OCI-LY7 (cell line): ENCODE measurements around the gene PAK5. TPM values are rescaled to one million over a fixed set of nuclear protein-coding genes. Genes with fewer than 3 reads are reported as not detected.

Experiments
- Bru-seq: library from RNA; stranded (reverse); fragments of 400-500 nt; gene quantifications from one replicate; lab custom pipeline; 2021; lab: Mats Ljungman, UMichigan
- BruChase-seq, 2 experiments: library from RNA; stranded (reverse); fragments of 400-500 nt; gene quantifications; one replicate each; lab custom pipeline; 2021; lab: Mats Ljungman, UMichigan
- BruUV-seq: library from RNA; stranded (reverse); fragments of 400-500 nt; replicated peaks from 2 replicates; lab custom pipeline; 2021; lab: Mats Ljungman, UMichigan
- CTCF ChIA-PET: fragments of 300-600 bp; sonication (Branson Sonifier 250); formaldehyde crosslinking; loops from one replicate; lab custom pipeline; 2022; ENCODE audit warnings: antibody characterized with exemption; ENCODE audit not compliant: unreplicated experiment; lab: Charles Lee
- POLR2A ChIA-PET: fragments of 300-600 bp; sonication (Branson Sonifier 250); formaldehyde crosslinking; loops from one replicate; lab custom pipeline; 2022; ENCODE audit warnings: antibody characterized with exemption; lab: Charles Lee
- DNase-seq: peaks from one replicate; pipeline ENCODE4 v3.0.0-alpha.2; 2015; ENCODE audit warnings: low spot score
- H2AFZ ChIP-seq: fragments of 200-600 bp; sonication (generic), shearing (Covaris generic); 2 replicates; pipeline ENCODE4 v1.6.1; 2014; ENCODE audit warnings: mild to moderate bottlenecking, antibody characterized with exemption, low read length, moderate library complexity
- H3K27ac ChIP-seq: fragments of 200-600 bp; sonication (generic); 2 replicates; pipeline ENCODE4 v1.5.1; 2014; ENCODE audit warnings: mixed run types, low read depth, mild to moderate bottlenecking, moderate library complexity, low read length, inconsistent platforms; ENCODE audit not compliant: poor library complexity, severe bottlenecking
- H3K36me3 ChIP-seq: fragments of 200-600 bp; sonication (generic); 2 replicates; pipeline ENCODE4 v1.6.1; 2014; ENCODE audit warnings: mild to moderate bottlenecking, antibody characterized with exemption, low read length, moderate library complexity, mixed read lengths; ENCODE audit not compliant: insufficient read depth
- H3K4me1 ChIP-seq: fragments of 200-600 bp; sonication (generic); 2 replicates; pipeline ENCODE4 v1.5.1; 2014; ENCODE audit warnings: mild to moderate bottlenecking, low read length; ENCODE audit not compliant: insufficient read depth, poor library complexity, severe bottlenecking
- H3K4me2 ChIP-seq: fragments of 200-600 bp; sonication (generic); 2 replicates; pipeline ENCODE4 v1.6.1; 2014; ENCODE audit warnings: mild to moderate bottlenecking, low read length
- H3K4me3 ChIP-seq: fragments of 200-600 bp; sonication (generic); 2 replicates; pipeline ENCODE4 v1.5.1; 2014; ENCODE audit warnings: mild to moderate bottlenecking, low read depth, low read length; ENCODE audit not compliant: poor library complexity, severe bottlenecking
- H3K79me2 ChIP-seq: fragments of 200-600 bp; sonication (generic); 2 replicates; pipeline ENCODE4 v1.6.1; 2016; ENCODE audit warnings: low read depth, mild to moderate bottlenecking, low read length, moderate library complexity, mixed read lengths; ENCODE audit not compliant: insufficient read depth
- H3K9me2 ChIP-seq: fragments of 200-600 bp; sonication (generic); 2 replicates; pipeline ENCODE4 v1.6.1; 2016; ENCODE audit warnings: mild to moderate bottlenecking, low read length, mixed read lengths; ENCODE audit not compliant: insufficient read depth
- H3K9me3 ChIP-seq: fragments of 200-600 bp; sonication (generic); 2 replicates; pipeline ENCODE4 v1.6.1; 2014; ENCODE audit warnings: mild to moderate bottlenecking, mixed run types, low read length, mixed read lengths
- H4K20me1 ChIP-seq: fragments of 200-600 bp; sonication (generic); 2 replicates; pipeline ENCODE4 v1.6.1; 2014; ENCODE audit warnings: mild to moderate bottlenecking, antibody characterized with exemption, low read length, moderate library complexity, mixed read lengths; ENCODE audit not compliant: insufficient read depth
- CTCF ChIP-seq: fragments of 200-600 bp; sonication (generic); conservative IDR thresholded peaks from 2 replicates; pipeline ENCODE4 v1.5.1; 2014; ENCODE audit warnings: mild to moderate bottlenecking, antibody characterized with exemption, low read length, moderate library complexity, mixed read lengths
- EZH2phosphoT487 ChIP-seq: fragments of 200-600 bp; sonication (generic); IDR thresholded peaks from 2 replicates; pipeline ENCODE4 v1.6.1; 2018; ENCODE audit warnings: low read depth, borderline replicate concordance, mild to moderate bottlenecking, mixed run types, antibody characterized with exemption, low read length, moderate library complexity, mixed read lengths
- intact Hi-C: fragments of 100-400 bp; cut with micrococcal nuclease; formaldehyde crosslinking; loops from one replicate; pipeline ENCODE4 v1.10.0; 2022; ENCODE audit not compliant: unreplicated experiment
- long read RNA-seq: library from polyadenylated mRNA; stranded (forward); transcript quantifications from one replicate; pipeline ENCODE4 v2.0.0, GENCODE V29; 2022
- total RNA-seq, 2 experiments: library from RNA; depleted of rRNA in 1 of 2; stranded (reverse); fragments of >200 nt in 1 of 2; shearing (Covaris generic) in 1 of 2; gene quantifications; 2 replicates each; pipeline ENCODE4 v1.2.3, GENCODE V29; 2014 to 2022

The PAK5 gene
- not detected in 2 replicates for total RNA-seq (2014; rRNA removed; shearing (Covaris generic))
- not detected in 2 replicates for total RNA-seq (2022)
- percentile 0 among the genes with signal in this experiment for Bru-seq, nascent RNA
- percentile 1 among the genes with signal in this experiment for BruChase-seq, experiment 1, labeled RNA remaining after a 6-hour chase
- not detected for BruChase-seq, experiment 2, labeled RNA remaining after a 2-hour chase
- long read RNA-seq, result 0 reads

GRCh38 chr20:9838378-9839295, at the start of gene PAK5:
PAK5 (minus strand) TSS chr20:9839076; CDS start chr20:9644328, 194,748 bp downstream.
- CTCF ChIA-PET, result no interaction called here
- no TSS peak for BruUV-seq
- H2AFZ ChIP-seq, result no peak within 1 kb of the TSS

GRCh38 chr20:9887706-9888105, 48.8 kb upstream of the PAK5 start:
- intact Hi-C loops, result no loop called here
- H3K27ac ChIP-seq, result no peak overlapping the region
- CTCF ChIA-PET, result no interaction called here
- H3K4me1 ChIP-seq, result no peaks in the 10 kb centered on the region
- TF ChIP-seq CTCF (no peak), EZH2phosphoT487 (no peak)
- no peak for DNase-seq
- H3K36me3 ChIP-seq, result no peaks in the 10 kb centered on the region
- no peak overlapping the region for H3K4me3 ChIP-seq
- POLR2A ChIA-PET, result interaction anchor here (1.1 to 1.3 kb wide), 2 partner anchors 15 to 309 kb away, joined by 3 read pairs; no protein-coding TSS in a partner anchor
- BruUV-seq, result no TSS peak
- H3K79me2 ChIP-seq, result no peaks in the 10 kb centered on the region
- H2AFZ ChIP-seq, result no peak overlapping the region
- no peaks in the 10 kb centered on the region for H4K20me1 ChIP-seq
- H3K9me3 ChIP-seq, result 0 out of 2 replicates have a peak, but pooled peaks cover 10% of the 10 kb centered on the region
- H3K9me2 ChIP-seq, result no peaks in the 10 kb centered on the region
- H3K4me2 ChIP-seq, result no peak overlapping the region

More at GRCh38 chr20:9838378-9839295, at the start of gene PAK5:
- Histone ChIP-seq H3K4me3 (no peak within 1 kb of the TSS), H4K20me1 (no peaks in the 10 kb centered on the region), H3K4me1 (no peaks in the 10 kb centered on the region), H3K79me2 (no peaks in the 10 kb centered on the region), H3K9me2 (no peaks in the 10 kb centered on the region), H3K4me2 (no peak within 1 kb of the TSS), H3K36me3 (no peaks in the 10 kb centered on the region), H3K9me3 (no peaks in the 10 kb centered on the region), H3K27ac (no peak within 1 kb of the TSS)
- POLR2A ChIA-PET, result no interaction called here
- TF ChIP-seq EZH2phosphoT487 (no peak), CTCF (no peak)
- DNase-seq, result no peak
- intact Hi-C loops, result no loop called here
